ENCODE results near the gene NDUFB6. TPM values are rescaled to one million over a fixed set of nuclear protein-coding genes. Genes with fewer than 3 reads are reported as not detected.
"Not testable (repeated sequence)": the region's sequence is repeated elsewhere in the genome, so short reads cannot be mapped to it uniquely, and the experiment has no call there.

Gene NDUFB6
- total RNA-seq, 4 donors from 2014 or later = 22.0 to 62.7 (median 33.5) TPM

DNA sequence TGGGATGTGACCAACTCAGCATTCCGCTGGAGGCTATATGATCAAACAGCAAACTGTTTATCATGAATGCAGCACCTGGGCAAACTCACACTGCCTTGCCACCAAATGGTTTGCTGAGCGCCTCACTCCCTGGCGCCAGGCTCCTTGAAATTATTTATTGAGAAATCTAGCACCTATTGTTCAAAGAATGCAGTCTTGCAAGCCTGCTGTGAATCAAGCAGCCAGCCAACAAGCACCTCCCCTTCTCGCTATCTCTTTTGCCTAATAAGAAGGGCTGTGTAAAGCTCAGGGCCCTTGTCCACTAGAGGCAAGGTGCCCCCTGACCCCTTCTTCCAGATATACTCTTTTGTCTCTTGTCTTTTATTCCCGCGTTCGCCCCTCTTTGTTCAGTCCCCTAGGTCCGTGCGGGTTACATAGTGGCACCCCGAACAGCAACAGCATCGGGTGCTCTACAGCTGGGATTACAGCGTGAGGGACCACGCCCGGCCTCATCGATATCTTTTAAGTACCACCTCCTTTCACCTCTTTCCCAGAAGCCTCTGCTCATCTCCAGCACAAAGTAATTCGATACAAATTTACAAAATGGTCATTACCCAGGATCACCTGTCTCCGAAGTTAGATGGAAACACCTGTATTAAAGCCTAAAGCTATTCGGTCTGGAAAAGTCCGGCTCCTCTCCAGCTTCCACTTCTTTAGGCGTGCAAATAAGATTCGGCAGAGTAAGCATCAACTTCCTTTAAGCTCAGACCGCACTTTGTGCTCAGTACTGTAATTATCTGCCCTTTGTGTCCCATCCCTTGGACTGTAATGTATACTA lies 47.9 kb downstream of the NDUFB6 start:
- Histone ChIP-seq H3K36me3 (no peaks in the 10 kb centered on the region), H3K4me1 (peaks cover 0 to 32% (median 2%) of the 10 kb centered on the region in 4 donors), H3K4me3 (peak overlapping the region; percentile 69 to 90 (median 82)), H3K9me3 (no peaks in the 10 kb centered on the region), H3K27ac (peak overlapping the region; percentile 83 to 94 (median 90)), H3K27me3 (no peaks in the 10 kb centered on the region)
- no peak for DNase-seq
- TF ChIP-seq CTCF (IDR thresholded peaks at IDR 0.05) = no peak

DNA sequence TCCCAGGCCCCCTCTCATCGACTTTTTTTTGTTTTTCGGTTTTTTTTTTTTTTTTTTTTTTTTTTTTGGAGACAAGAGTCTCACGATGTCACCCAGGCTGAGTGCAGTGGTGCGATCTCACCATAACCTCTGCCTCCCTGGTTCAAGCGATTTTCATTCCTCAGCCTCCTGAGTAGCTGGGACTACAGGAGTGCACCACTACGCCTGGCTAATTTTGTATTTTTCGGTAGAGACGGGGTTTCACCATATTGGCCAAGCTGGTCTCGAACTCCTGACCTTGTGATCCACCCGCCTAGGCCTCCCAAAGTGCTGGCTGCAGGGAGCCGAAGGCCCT lies 48.4 kb downstream of the NDUFB6 start:
- peak overlapping the region in 2 of 4 donors; percentile 81 to 90 for H3K4me3 ChIP-seq
- H3K9me3 ChIP-seq, H3K36me3 ChIP-seq, DNase-seq, H3K27me3 ChIP-seq: not testable (repeated sequence)
- H3K27ac ChIP-seq = peak overlapping the region in 2 of 4 donors; percentile 93 to 94
- H3K4me1 ChIP-seq = peaks cover 0 to 32% (median 2%) of the 10 kb centered on the region in 4 donors

- no peak overlapping the region for H3K27ac ChIP-seq
- DNase-seq = no peak
- peak overlapping the region in 1 of 4 donors; percentile 90 for H3K4me3 ChIP-seq
These were observed 49.0 kb downstream of the NDUFB6 start for GRCh38 chr9:32523910-32524309.

DNA sequence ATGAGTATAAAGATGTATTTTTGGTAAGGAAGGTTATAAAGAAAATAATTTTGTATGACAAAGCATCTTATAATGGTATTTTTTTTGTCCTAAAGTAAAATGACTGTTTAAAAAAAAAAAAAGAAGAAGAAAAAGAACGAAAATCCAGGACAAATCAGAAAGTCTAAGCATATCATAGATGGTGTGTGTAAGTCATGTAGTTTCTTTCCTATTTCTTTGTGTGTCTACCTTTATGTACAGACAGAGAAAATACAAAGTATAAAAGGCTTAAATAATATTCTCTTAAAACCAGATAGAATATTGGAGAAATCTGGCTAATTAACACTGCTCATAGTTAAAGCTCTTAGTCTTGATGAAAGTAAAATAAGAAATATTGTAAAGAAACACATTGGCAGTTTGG lies 54.7 kb downstream of the NDUFB6 start:
- Histone ChIP-seq H3K27me3 (no peaks in the 10 kb centered on the region), H3K36me3 (no peaks in the 10 kb centered on the region), H3K4me1 (peaks cover 0 to 7% (median 0%) of the 10 kb centered on the region in 4 donors), H3K9me3 (no peaks in the 10 kb centered on the region), H3K27ac (no peak overlapping the region), H3K4me3 (no peak overlapping the region)
- DNase-seq = no peak
- TF ChIP-seq POLR2A (IDR thresholded peaks at IDR 0.05) (no peak), CTCF (IDR thresholded peaks at IDR 0.05) (no peak)

More at GRCh38 chr9:32523910-32524309, 49.0 kb downstream of the NDUFB6 start:
- Histone ChIP-seq H3K4me1 (peaks cover 0 to 32% (median 2%) of the 10 kb centered on the region in 4 donors), H3K36me3 (no peaks in the 10 kb centered on the region), H3K9me3 (no peaks in the 10 kb centered on the region), H3K27me3 (no peaks in the 10 kb centered on the region)
- no peak for TF ChIP-seq CTCF (IDR thresholded peaks at IDR 0.05)
- TF ChIP-seq POLR2A (IDR thresholded peaks at IDR 0.05) = no peak

- H3K27me3 ChIP-seq = no peaks in the 10 kb centered on the region
- no peaks in the 10 kb centered on the region for H3K4me1 ChIP-seq
- no peaks in the 10 kb centered on the region for H3K36me3 ChIP-seq
- no peak overlapping the region for H3K4me3 ChIP-seq
- no peak overlapping the region for H3K27ac ChIP-seq
- H3K9me3 ChIP-seq = no peaks in the 10 kb centered on the region
- TF ChIP-seq CTCF (IDR thresholded peaks at IDR 0.05) (no peak), POLR2A (IDR thresholded peaks at IDR 0.05) (no peak)
- no peak for DNase-seq
These were observed 56.7 kb downstream of the NDUFB6 start for GRCh38 chr9:32516241-32516640.

- DNase-seq = no peak
- H3K4me1 ChIP-seq = no peaks in the 10 kb centered on the region
- no peak overlapping the region for H3K4me3 ChIP-seq
- peaks cover 0 to 5% (median 0%) of the 10 kb centered on the region in 3 donors for H3K36me3 ChIP-seq
- TF ChIP-seq POLR2A (IDR thresholded peaks at IDR 0.05) = no peak
- no peak for TF ChIP-seq CTCF (IDR thresholded peaks at IDR 0.05)
- no peak overlapping the region for H3K27ac ChIP-seq
- H3K9me3 ChIP-seq = no peaks in the 10 kb centered on the region
- H3K27me3 ChIP-seq = no peaks in the 10 kb centered on the region
These were observed 64.2 kb downstream of the NDUFB6 start for GRCh38 chr9:32508728-32509127.

Measured in Peyer's patch (tissue), 4 donors.